HG03469 (cell line): ENCODE measurements around the gene CRTC1.

Experiments
- ATAC-seq: cut with Tn5 transposase; IDR thresholded peaks from one replicate; pipeline ENCODE4 v1.9.1; 2021; ENCODE audit warnings: mild to moderate bottlenecking, moderate library complexity, moderate number of reproducible peaks; ENCODE audit not compliant: unreplicated experiment

Gene CRTC1

DNA sequence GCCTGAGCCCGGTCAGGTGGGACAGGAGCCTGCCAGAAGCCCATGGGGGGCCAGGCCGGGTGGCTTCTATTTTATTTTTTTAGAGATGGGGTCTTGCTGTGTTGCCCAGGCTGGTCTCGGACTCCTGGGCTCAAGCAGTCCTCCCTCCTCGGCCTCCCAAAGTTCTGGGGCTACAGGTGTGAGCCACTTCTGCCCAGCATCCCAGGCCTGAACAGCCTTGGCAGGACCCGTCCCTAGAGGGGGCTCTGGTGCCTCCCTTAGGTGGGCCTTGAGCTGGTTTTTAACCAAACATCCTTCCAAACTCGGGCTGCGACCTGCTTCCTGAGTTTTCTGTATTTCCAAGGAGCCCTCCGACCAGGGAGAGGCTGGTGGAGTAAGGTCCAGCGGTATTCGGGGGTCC lies 97.2 kb downstream of the CRTC1 start:
- ATAC-seq: no peak

DNA sequence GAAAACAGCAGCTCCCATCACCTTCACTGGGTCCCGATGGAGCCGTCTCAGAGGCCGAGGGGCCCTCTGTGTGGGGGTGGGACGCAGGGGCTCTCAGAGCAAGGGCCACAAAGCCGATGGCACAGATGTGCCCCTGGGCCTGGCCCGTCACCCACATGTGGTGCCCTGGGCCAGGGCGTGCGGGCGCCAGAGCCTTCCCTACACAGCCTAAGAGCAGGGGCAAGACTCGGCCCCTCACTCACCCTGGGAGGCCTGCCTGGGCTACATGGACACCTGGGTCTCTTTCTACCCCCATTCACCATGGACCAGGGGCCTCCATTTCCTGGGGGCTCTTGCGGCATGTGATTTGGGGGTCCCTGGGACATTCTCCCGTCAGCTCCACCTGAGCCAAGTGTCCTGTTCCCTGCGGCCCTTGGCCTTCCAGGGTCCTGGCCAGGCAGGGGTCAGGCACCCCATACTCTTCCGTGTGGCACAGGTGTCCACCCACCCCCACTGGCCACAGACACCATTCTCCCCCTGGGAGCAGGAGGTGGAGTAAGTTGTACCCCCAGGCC lies 97.6 kb downstream of the CRTC1 start:
- ATAC-seq: no peak

DNA sequence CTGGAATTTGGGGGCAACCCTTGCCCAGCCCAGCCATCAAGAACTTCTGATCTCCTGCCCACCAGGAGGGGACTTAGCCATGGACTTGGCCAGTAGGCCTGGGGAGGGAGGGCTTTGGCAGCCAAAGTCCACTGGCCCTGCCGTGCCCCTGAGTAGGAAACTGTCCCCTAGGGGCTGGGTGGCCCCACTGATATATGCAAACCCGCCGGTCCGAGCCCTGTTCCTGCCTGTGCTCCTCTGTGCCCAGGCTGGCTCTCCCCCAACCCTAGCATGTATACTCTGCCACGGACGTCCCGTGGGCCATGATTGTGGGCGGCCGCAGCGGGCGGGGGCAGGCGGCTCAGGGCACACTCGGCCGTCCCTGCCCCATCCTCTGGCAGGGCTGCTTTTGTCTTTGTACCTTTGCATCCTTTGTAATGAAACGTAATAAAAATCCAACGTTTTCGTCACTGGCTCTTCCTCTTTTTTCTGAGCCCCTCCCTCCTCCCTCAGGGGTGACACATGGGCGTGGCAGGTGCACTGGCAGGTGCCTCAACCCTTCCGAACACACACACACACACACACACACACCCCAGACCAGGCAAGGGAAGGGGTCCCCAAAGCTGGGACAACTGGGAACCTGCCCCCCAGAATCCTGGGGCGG lies 98.5 kb downstream of the CRTC1 start:
- ATAC-seq: no peak

DNA sequence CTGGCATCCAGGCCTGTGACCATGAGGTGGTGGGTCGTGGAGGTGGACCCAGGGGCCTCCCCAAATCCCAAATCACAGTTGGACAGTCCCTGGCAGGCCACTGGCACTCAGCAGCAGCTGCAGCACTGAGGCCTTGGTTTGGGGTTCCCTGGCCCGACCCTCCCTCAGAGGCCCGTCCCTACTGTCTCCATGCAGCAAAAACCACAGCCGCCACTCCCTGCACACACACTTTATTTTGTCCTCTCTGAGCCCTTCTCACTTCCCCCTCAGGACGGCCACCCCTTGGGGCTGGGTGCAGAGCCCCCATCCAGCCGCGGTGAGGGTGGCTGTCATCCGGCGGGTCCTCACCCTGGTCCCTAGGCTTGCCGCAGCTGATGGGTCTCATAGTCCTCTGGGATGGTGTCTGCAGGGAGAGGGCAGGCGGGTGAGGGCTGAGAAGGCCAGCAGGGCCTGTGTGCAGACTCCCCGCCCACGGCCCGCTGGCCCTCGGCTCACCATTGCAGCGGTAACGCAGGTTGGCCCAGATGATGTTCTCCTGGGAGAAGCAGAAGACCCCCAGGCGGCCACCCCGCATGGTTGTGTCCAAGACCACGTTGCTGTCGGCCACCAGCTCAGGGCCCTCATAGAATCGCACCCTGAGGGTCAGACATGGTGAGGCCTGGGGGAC lies 99.2 kb downstream of the CRTC1 start:
- ATAC-seq: no peak

- ATAC-seq: no peak
Observed at GRCh38 chr19:18783958-18784785, 100.7 kb downstream of the CRTC1 start.

- no peak for ATAC-seq
Observed at GRCh38 chr19:18784786-18785120, 101.3 kb downstream of the CRTC1 start.

- no peak for ATAC-seq
Observed at GRCh38 chr19:18785179-18786124, 102.0 kb downstream of the CRTC1 start.

DNA sequence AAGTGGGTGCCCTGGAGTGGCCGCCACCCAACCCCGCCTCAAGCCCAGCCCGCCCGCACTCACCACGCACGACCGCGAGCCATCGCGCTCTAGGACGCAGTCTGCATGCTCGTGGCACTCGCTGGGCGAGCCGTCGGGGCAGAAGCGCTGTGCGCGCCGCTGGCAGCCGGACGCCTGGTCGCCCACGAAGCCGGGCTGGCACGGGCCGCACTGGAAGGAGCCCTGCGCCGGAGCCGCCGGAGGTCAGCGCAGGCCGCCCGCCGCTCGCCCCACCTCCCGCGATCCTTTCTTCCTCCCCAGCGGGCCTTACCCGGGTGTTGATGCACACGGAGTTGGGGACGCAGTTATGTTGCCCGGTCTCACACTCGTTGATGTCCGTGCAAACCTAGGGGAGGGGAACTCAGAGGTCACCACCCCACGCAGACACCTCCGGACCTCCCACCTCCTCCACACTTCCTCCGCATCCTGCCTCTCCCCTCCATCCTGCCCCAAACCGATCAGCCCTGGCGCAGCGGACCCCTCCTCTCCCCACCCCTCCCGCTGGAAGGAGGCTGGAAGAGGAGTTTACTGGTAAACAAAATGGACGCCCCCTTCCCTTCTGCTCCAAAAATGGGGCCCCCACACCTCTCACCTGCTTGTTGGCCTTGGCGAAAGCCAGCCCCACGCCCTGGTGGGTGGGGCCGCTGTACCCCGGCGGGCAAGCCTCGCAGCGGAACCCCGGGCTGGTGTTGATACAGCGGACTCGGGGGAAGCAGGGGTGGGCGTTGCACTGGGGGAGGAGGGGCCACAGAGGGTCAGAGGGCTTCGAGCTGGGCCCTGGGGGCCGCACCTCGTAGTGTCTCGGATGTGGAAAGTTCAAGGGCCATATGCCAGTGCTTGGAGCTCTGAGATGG lies 105.3 kb downstream of the CRTC1 start:
- no peak for ATAC-seq

DNA sequence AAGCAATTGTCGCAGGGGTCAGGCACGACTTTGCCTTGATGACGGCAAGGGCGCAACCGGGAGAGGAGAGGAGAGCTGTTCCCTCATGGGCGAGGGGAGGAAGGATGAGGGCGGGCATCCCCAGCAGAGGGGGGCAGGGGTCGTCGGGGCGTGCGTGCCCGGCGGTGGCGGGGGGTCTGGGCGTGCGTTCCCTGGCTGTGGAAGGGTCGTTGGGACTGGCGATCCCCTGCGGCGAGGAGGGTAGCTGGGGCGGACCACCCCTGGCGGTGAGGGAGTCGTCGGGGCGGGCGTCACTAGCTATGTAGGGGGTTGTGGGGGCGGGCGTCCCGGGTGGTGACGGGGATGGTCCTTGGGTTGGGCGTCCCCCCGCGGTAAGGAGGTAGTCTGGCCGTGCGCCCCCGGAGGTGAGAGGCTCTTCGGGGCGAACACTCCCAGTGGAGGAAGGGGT lies 106.0 kb downstream of the CRTC1 start:
- no peak for ATAC-seq

GRCh38 chr19:18789883-18790565 lies 106.5 kb downstream of the CRTC1 start:
- ATAC-seq: no peak

- ATAC-seq: no peak
Observed at GRCh38 chr19:18790566-18791314, 107.3 kb downstream of the CRTC1 start, which contains the start of gene COMP. Gene COMP (minus strand): TSS chr19:18791305. CDS start chr19:18791269, 36 bp downstream.

DNA sequence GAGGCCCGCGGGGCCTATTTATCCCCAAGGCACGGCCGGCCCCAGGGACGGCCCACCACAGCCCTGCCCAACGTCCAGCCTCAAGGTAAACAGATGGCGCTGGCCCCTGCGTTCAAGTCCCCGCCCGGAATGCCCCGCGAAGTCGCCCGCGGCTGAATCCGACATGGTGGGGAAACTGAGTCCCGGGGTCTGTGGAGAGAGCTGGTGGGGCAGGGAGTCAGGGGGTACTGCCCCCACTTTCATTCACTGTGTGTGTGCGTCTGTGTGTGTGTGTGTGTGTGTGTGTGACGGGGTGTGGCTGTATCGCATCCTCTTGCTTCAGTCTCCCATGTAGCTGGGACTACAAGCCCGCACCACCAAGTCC lies 107.8 kb downstream of the CRTC1 start:
- ATAC-seq: no peak

- no peak for ATAC-seq
Observed at GRCh38 chr19:18792661-18793060, 109.2 kb downstream of the CRTC1 start.

DNA sequence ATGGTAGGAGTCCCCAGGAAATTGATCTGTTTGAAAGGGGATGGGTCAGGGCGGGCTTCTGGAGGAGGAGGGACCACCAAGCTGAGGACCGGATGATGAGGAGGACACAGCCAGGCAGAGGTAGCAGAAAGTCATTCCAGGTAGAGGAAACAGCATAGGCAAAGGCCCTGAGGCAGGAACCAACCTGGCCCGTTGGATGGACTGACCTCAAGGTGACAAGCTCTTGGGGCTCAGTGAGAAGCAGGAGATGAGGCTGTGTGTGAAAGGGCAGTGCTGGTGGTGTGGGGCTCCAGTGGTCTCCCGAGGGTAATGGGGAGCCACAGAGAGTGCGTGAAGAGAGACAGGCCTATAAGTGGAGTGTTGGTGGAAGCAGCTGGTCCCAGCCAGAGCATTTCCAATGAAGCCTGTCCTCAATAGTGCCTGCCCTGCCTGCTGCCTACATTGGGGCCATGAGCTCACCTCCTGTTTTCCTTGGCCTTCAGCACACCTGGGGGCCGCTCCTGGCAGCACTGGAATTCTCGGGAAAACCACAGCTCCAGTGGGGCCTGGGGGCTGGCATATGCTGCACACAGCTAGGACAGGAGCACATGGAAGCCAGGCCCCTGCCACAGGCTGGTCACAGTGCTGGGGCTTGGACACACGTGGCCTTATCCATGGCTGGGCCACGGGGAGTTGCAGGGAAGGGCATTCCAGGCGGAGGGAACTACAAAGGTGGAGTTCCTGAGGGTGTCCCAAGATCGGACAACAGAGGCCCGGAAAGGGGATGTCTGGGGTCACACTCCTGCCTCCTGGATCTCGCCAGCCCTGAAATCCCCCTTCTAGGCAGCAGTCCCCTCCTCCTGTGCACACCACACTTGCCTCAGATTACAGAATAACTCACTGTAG lies 109.9 kb downstream of the CRTC1 start:
- ATAC-seq: no peak

GRCh38 chr19:18794029-18794313 lies 110.5 kb downstream of the CRTC1 start:
- ATAC-seq: no peak

- ATAC-seq: no peak
Observed at GRCh38 chr19:18794692-18795091, 111.2 kb downstream of the CRTC1 start.

DNA sequence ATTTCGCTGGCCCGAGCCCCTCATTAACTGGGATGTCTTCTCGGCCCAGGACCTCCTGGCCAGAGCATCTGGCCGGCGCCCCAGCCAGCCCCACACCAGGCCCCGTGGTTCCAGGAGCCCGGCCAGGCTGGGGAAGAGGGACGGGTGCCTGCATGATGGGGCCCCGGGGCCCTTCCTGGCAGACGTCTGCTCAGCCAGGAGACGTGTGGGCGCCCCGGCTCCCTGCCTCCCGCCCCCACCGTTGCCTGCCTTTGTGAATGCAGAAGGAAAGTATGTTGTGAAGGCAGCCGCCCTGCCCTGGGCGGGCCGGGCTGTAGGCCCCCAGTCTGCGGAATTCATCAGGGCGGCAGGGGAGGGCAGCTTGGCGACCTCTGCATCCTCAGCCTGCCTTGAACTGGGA lies 112.1 kb downstream of the CRTC1 start:
- no peak for ATAC-seq
